Liver (tissue), 3 donors: ENCODE measurements around the gene DHRS11.

Source experiments
- ATF3 ChIP-seq: IDR thresholded peaks from 2 replicates; pipeline ENCODE4 v1.6.1; 2016; ENCODE audit warnings: antibody characterized with exemption
- CTCF ChIP-seq: fragments of 150-350 bp; IDR thresholded peaks from 2 replicates; pipeline ENCODE4 v1.5.1; 2017; ENCODE audit warnings: improper control_type of control experiment, low read depth, low read length; ENCODE audit not compliant: missing input control
- EGR1 ChIP-seq, 2 donors: IDR thresholded peaks; 2 replicates each; pipeline ENCODE4 v1.6.1; 2016 to 2018; ENCODE audit warnings: antibody characterized with exemption in 2 of 2, low read depth in 2 of 2
- FOXA1 ChIP-seq: IDR thresholded peaks from 2 replicates; pipeline ENCODE4 v1.6.1; 2016; ENCODE audit warnings: antibody characterized with exemption
- JUND ChIP-seq, 2 donors: IDR thresholded peaks; 2 replicates each; pipeline ENCODE4 v1.6.1; 2016; ENCODE audit warnings: antibody characterized with exemption in 2 of 2
- RAD21 ChIP-seq, 2 donors: IDR thresholded peaks; 2 replicates each; pipeline ENCODE4 v1.6.1; 2016; ENCODE audit warnings: antibody characterized with exemption in 2 of 2, mild to moderate bottlenecking in 2 of 2
- RXRA ChIP-seq, 2 donors: IDR thresholded peaks; 2 replicates each; pipeline ENCODE4 v1.6.1; 2017 to 2018; ENCODE audit warnings: antibody characterized with exemption in 2 of 2, mild to moderate bottlenecking in 1 of 2
- TAF1 ChIP-seq: conservative IDR thresholded peaks from 2 replicates; pipeline ENCODE4 v1.6.1; 2016; ENCODE audit warnings: antibody characterized with exemption, mild to moderate bottlenecking
- TF ChIP-seq, protein P1 (sequence below): IDR thresholded peaks from 2 replicates; pipeline ENCODE4 v1.6.1; 2016; ENCODE audit warnings: antibody characterized with exemption
- TF ChIP-seq, protein P2 (sequence below): IDR thresholded peaks from 2 replicates; pipeline ENCODE4 v1.6.1; 2016; ENCODE audit warnings: antibody characterized with exemption, mild to moderate bottlenecking
- TF ChIP-seq, protein P3 (sequence below): IDR thresholded peaks from 2 replicates; pipeline ENCODE4 v1.6.1; 2016; ENCODE audit warnings: antibody characterized with exemption
- donor health status: healthy.
- donor health status: healthy.

DNA sequence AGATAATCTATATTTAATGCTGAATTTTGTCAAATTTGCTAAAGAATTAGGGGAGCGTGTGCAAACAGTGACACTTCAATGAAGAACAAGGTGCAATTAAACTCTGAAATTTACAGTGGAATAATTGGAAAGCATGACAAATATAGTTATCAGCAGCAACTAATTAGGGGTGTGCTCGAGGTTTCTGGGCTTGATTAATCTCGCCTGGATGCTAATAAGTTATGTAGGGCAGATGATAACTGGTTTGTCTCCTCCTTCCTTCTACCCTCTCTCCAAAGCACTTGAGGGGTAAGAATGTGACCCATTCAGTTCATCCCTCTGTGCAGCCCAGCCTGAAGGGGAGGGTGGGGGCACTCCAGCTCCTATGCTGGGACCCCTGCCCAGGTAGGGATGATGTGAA is 31.6 kb downstream of the DHRS11 start:
- TF ChIP-seq, protein P1, sequence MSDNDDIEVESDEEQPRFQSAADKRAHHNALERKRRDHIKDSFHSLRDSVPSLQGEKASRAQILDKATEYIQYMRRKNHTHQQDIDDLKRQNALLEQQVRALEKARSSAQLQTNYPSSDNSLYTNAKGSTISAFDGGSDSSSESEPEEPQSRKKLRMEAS = no peak
- TF ChIP-seq, protein P2, sequence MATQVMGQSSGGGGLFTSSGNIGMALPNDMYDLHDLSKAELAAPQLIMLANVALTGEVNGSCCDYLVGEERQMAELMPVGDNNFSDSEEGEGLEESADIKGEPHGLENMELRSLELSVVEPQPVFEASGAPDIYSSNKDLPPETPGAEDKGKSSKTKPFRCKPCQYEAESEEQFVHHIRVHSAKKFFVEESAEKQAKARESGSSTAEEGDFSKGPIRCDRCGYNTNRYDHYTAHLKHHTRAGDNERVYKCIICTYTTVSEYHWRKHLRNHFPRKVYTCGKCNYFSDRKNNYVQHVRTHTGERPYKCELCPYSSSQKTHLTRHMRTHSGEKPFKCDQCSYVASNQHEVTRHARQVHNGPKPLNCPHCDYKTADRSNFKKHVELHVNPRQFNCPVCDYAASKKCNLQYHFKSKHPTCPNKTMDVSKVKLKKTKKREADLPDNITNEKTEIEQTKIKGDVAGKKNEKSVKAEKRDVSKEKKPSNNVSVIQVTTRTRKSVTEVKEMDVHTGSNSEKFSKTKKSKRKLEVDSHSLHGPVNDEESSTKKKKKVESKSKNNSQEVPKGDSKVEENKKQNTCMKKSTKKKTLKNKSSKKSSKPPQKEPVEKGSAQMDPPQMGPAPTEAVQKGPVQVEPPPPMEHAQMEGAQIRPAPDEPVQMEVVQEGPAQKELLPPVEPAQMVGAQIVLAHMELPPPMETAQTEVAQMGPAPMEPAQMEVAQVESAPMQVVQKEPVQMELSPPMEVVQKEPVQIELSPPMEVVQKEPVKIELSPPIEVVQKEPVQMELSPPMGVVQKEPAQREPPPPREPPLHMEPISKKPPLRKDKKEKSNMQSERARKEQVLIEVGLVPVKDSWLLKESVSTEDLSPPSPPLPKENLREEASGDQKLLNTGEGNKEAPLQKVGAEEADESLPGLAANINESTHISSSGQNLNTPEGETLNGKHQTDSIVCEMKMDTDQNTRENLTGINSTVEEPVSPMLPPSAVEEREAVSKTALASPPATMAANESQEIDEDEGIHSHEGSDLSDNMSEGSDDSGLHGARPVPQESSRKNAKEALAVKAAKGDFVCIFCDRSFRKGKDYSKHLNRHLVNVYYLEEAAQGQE = no peak
- no peak for TF ChIP-seq CTCF
- TF ChIP-seq TAF1 = no peak
- no peak for TF ChIP-seq RAD21 (IDR thresholded peaks at IDR 0.05)
- TF ChIP-seq FOXA1 = no peak
- no peak for TF ChIP-seq ATF3
- no peak for TF ChIP-seq EGR1 (IDR thresholded peaks at IDR 0.05; ENCODE audit: low read depth in 2 of 2)
- TF ChIP-seq RXRA (IDR thresholded peaks at IDR 0.05) = no peak
- TF ChIP-seq JUND (IDR thresholded peaks at IDR 0.05) = no peak
- TF ChIP-seq, protein P3, sequence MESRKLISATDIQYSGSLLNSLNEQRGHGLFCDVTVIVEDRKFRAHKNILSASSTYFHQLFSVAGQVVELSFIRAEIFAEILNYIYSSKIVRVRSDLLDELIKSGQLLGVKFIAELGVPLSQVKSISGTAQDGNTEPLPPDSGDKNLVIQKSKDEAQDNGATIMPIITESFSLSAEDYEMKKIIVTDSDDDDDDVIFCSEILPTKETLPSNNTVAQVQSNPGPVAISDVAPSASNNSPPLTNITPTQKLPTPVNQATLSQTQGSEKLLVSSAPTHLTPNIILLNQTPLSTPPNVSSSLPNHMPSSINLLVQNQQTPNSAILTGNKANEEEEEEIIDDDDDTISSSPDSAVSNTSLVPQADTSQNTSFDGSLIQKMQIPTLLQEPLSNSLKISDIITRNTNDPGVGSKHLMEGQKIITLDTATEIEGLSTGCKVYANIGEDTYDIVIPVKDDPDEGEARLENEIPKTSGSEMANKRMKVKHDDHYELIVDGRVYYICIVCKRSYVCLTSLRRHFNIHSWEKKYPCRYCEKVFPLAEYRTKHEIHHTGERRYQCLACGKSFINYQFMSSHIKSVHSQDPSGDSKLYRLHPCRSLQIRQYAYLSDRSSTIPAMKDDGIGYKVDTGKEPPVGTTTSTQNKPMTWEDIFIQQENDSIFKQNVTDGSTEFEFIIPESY = no peak
